ENCODE measurements around the gene WDR90. TPM values are rescaled to one million over a fixed set of nuclear protein-coding genes. Genes with fewer than 3 reads are reported as not detected.

WDR90 gene
- total RNA-seq, 1 experiment from 2014 or later: 147 TPM

- intact Hi-C loops (cut with micrococcal nuclease; ENCODE audit: unreplicated experiment): no loop called here
- Histone ChIP-seq H3K4me3 (ENCODE audit: low read depth, low read length, poor library complexity, severe bottlenecking) (no peak overlapping the region), H3K4me1 (ENCODE audit: insufficient read depth, low read length, poor library complexity, severe bottlenecking) (peaks cover 6% of the 10 kb centered on the region), H3K9me3 (ENCODE audit: low read depth, low read length, poor library complexity, severe bottlenecking) (no peaks in the 10 kb centered on the region), H3K36me3 (ENCODE audit: insufficient read depth, low read length, poor library complexity, severe bottlenecking) (peaks cover 4% of the 10 kb centered on the region), H3K27ac (ENCODE audit: low read depth, low read length, poor library complexity, severe bottlenecking) (no peak overlapping the region), H3K27me3 (replicated peaks; ENCODE audit: insufficient read depth, low read depth, low read length, poor library complexity) (no peaks in the 10 kb centered on the region)
- BruUV-seq (replicated peaks): no TSS peak
- ChIA-PET CTCF (interaction anchor here (0.5 kb wide), 1 partner anchor 53 kb away, joined by 6 read pairs; no protein-coding TSS in a partner anchor), POLR2A (ENCODE audit: low non-redundant PET) (no interaction called here)
- TF ChIP-seq, protein P1, sequence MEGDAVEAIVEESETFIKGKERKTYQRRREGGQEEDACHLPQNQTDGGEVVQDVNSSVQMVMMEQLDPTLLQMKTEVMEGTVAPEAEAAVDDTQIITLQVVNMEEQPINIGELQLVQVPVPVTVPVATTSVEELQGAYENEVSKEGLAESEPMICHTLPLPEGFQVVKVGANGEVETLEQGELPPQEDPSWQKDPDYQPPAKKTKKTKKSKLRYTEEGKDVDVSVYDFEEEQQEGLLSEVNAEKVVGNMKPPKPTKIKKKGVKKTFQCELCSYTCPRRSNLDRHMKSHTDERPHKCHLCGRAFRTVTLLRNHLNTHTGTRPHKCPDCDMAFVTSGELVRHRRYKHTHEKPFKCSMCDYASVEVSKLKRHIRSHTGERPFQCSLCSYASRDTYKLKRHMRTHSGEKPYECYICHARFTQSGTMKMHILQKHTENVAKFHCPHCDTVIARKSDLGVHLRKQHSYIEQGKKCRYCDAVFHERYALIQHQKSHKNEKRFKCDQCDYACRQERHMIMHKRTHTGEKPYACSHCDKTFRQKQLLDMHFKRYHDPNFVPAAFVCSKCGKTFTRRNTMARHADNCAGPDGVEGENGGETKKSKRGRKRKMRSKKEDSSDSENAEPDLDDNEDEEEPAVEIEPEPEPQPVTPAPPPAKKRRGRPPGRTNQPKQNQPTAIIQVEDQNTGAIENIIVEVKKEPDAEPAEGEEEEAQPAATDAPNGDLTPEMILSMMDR (conservative IDR thresholded peaks at IDR 0.05; ENCODE audit: low read depth, low read length): no peak
- TF ChIP-seq EZH2 (IDR thresholded peaks at IDR 0.05; ENCODE audit: borderline replicate concordance, low read depth, low read length, poor library complexity, severe bottlenecking): no peak
- DNase-seq (ENCODE audit: low spot score): no peak
These were observed 10.9 kb downstream of the WDR90 start for GRCh38 chr16:660132-660458.

- TF ChIP-seq, protein P1 (conservative IDR thresholded peaks at IDR 0.05; ENCODE audit: low read depth, low read length): peak; percentile 41; the same call in 1 of the 2 replicates
- TF ChIP-seq EZH2 (IDR thresholded peaks at IDR 0.05; ENCODE audit: borderline replicate concordance, low read depth, low read length, poor library complexity, severe bottlenecking): no peak
- ChIA-PET POLR2A (ENCODE audit: low non-redundant PET) (no interaction called here), CTCF (interaction anchor here (0.5 kb wide), 1 partner anchor 54 kb away, joined by 6 read pairs; no protein-coding TSS in a partner anchor)
- peaks cover 4% of the 10 kb centered on the region for H3K36me3 ChIP-seq (ENCODE audit: insufficient read depth, low read length, poor library complexity, severe bottlenecking)
- no peak overlapping the region for H3K4me3 ChIP-seq (ENCODE audit: low read depth, low read length, poor library complexity, severe bottlenecking)
- DNase-seq (ENCODE audit: low spot score): peak; percentile 78
- peaks cover 6% of the 10 kb centered on the region for H3K4me1 ChIP-seq (ENCODE audit: insufficient read depth, low read length, poor library complexity, severe bottlenecking)
- intact Hi-C loops (cut with micrococcal nuclease; ENCODE audit: unreplicated experiment): no loop called here
- no peaks in the 10 kb centered on the region for H3K27me3 ChIP-seq (replicated peaks; ENCODE audit: insufficient read depth, low read depth, low read length, poor library complexity)
- no peaks in the 10 kb centered on the region for H3K9me3 ChIP-seq (ENCODE audit: low read depth, low read length, poor library complexity, severe bottlenecking)
- H3K27ac ChIP-seq (ENCODE audit: low read depth, low read length, poor library complexity, severe bottlenecking): peak overlapping the region; percentile 42
- no TSS peak for BruUV-seq (replicated peaks)
These were observed 11.5 kb downstream of the WDR90 start for GRCh38 chr16:660459-661183.

GRCh38 chr16:661184-661821 lies 12.1 kb downstream of the WDR90 start:
- BruUV-seq (replicated peaks): no TSS peak
- intact Hi-C loops (cut with micrococcal nuclease; ENCODE audit: unreplicated experiment): no loop called here
- no peak overlapping the region for H3K4me3 ChIP-seq (ENCODE audit: low read depth, low read length, poor library complexity, severe bottlenecking)
- H3K27ac ChIP-seq (ENCODE audit: low read depth, low read length, poor library complexity, severe bottlenecking): peak overlapping the region; percentile 42
- H3K36me3 ChIP-seq (ENCODE audit: insufficient read depth, low read length, poor library complexity, severe bottlenecking): peaks cover 4% of the 10 kb centered on the region
- no peaks in the 10 kb centered on the region for H3K9me3 ChIP-seq (ENCODE audit: low read depth, low read length, poor library complexity, severe bottlenecking)
- no peak for TF ChIP-seq EZH2 (IDR thresholded peaks at IDR 0.05; ENCODE audit: borderline replicate concordance, low read depth, low read length, poor library complexity, severe bottlenecking)
- TF ChIP-seq, protein P1 (conservative IDR thresholded peaks at IDR 0.05; ENCODE audit: low read depth, low read length): 0 out of 2 replicates have a peak, but pooled peaks have one; percentile 9
- ChIA-PET CTCF (no interaction called here), POLR2A (ENCODE audit: low non-redundant PET) (interaction anchor here (0.7 kb wide), 1 partner anchor 681 kb away, joined by 3 read pairs; no protein-coding TSS in a partner anchor)
- no peaks in the 10 kb centered on the region for H3K27me3 ChIP-seq (replicated peaks; ENCODE audit: insufficient read depth, low read depth, low read length, poor library complexity)
- DNase-seq (ENCODE audit: low spot score): no peak
- H3K4me1 ChIP-seq (ENCODE audit: insufficient read depth, low read length, poor library complexity, severe bottlenecking): peaks cover 6% of the 10 kb centered on the region
